H1 (cell line): ENCODE results near the gene SLC2A5. TPM values are rescaled to one million over a fixed set of nuclear protein-coding genes. Genes with fewer than 3 reads are reported as not detected.

Experiments used
- CTCF ChIA-PET: fragments of 300-600 bp; sonication (Branson Sonifier 250); formaldehyde crosslinking; loops from one replicate; lab custom pipeline; 2021; ENCODE audit not compliant: partially characterized antibody; lab: Charles Lee
- POLR2A ChIA-PET: fragments of 300-600 bp; sonication (Branson Sonifier 250); formaldehyde crosslinking; loops from one replicate; lab custom pipeline; 2021; ENCODE audit warnings: inconsistent platforms; ENCODE audit not compliant: partially characterized antibody; lab: Charles Lee
- DNase-seq, 2 experiments: peaks; one replicate each; pipeline versions ENCODE4 v3.0.0 to v3.0.0-alpha.2; 2010 to 2022; ENCODE audit warnings: low spot score in 2 of 2, low read depth in 1 of 2, mixed read lengths in 1 of 2
- FAIRE-seq: peaks from 2 replicates; lab custom pipeline; 2011; peaks lifted over from hg19 to GRCh38; lab: Jason Lieb, UNC
- H2AFZ ChIP-seq: 2 replicates; pipeline ENCODE4 v1.8.1; 2012; ENCODE audit warnings: low read length, inconsistent platforms
- H2AK5ac ChIP-seq: 2 replicates; pipeline ENCODE4 v1.6.1; 2013; ENCODE audit warnings: low read depth, low read length
- H2BK120ac ChIP-seq: replicated peaks from 2 replicates; pipeline ENCODE3; 2013; ENCODE audit warnings: low read depth, low read length, inconsistent platforms
- H2BK12ac ChIP-seq: 2 replicates; pipeline ENCODE4 v1.6.1; 2013; ENCODE audit warnings: low read depth, low read length
- H2BK15ac ChIP-seq: 2 replicates; pipeline ENCODE4 v1.6.1; 2013; ENCODE audit warnings: low read length
- H2BK20ac ChIP-seq: 2 replicates; pipeline ENCODE4 v1.6.1; 2013; ENCODE audit warnings: low read length
- H2BK5ac ChIP-seq: 2 replicates; pipeline ENCODE4 v1.6.1; 2013; ENCODE audit warnings: low read depth, low read length
- H3K14ac ChIP-seq: 2 replicates; pipeline ENCODE4 v1.6.1; 2013; ENCODE audit warnings: inconsistent platforms; ENCODE audit not compliant: insufficient read length
- H3K18ac ChIP-seq: 2 replicates; pipeline ENCODE4 v1.6.1; 2013; ENCODE audit warnings: low read length; ENCODE audit errors: extremely low read depth
- H3K23ac ChIP-seq: 2 replicates; pipeline ENCODE4 v1.6.1; 2013; ENCODE audit warnings: inconsistent platforms; ENCODE audit not compliant: insufficient read length
- H3K23me2 ChIP-seq: 2 replicates; pipeline ENCODE4 v1.6.1; 2013; ENCODE audit warnings: low read depth, low read length
- H3K27ac ChIP-seq: 2 replicates; pipeline ENCODE4 v1.6.1; 2011; ENCODE audit warnings: low read depth, low read length, inconsistent platforms
- H3K27me3 ChIP-seq, 4 experiments: replicated peaks in 1 of 4; 1 replicate in 1 of 4; 2 replicates in 3 of 4; pipeline versions ENCODE4 v1.6.1 to v1.8.1; 2011 to 2013; ENCODE audit warnings: low read length in 3 of 4, mild to moderate bottlenecking in 3 of 4, inconsistent platforms in 2 of 4, mixed read lengths in 2 of 4, moderate library complexity in 1 of 4; ENCODE audit not compliant: control insufficient read depth in 3 of 4, insufficient read depth in 3 of 4; ENCODE audit errors: extremely low read depth in 1 of 4
- H3K36me3 ChIP-seq, 4 experiments: 2 replicates each; pipeline versions ENCODE4 v1.6.1 to v1.8.1; 2011 to 2013; ENCODE audit warnings: mild to moderate bottlenecking in 4 of 4, low read length in 3 of 4, moderate library complexity in 2 of 4, control low read depth in 1 of 4, inconsistent platforms in 1 of 4; ENCODE audit not compliant: insufficient read depth in 4 of 4, control insufficient read depth in 2 of 4
- H3K4ac ChIP-seq: replicated peaks from 2 replicates; pipeline ENCODE3; 2013; ENCODE audit warnings: low read length, low read depth, mixed read lengths, inconsistent platforms; ENCODE audit not compliant: insufficient read length
- H3K4me1 ChIP-seq, 4 experiments: replicated peaks in 1 of 4; 1 replicate in 1 of 4; 2 replicates in 3 of 4; pipeline versions ENCODE4 v1.6.1 to v1.8.1; 2011 to 2013; ENCODE audit warnings: low read length in 3 of 4, inconsistent platforms in 2 of 4, mixed read lengths in 1 of 4; ENCODE audit not compliant: insufficient read depth in 4 of 4, control insufficient read depth in 3 of 4
- H3K4me2 ChIP-seq, 2 experiments: 2 replicates each; pipeline versions ENCODE4 v1.6.1 to v1.8.1; 2011 to 2013; ENCODE audit warnings: low read depth in 2 of 2, low read length in 2 of 2, control low read depth in 1 of 2, inconsistent platforms in 1 of 2, mild to moderate bottlenecking in 1 of 2; ENCODE audit not compliant: insufficient read depth in 1 of 2
- H3K4me3 ChIP-seq, 4 experiments: fragments of 200-600, 300-600 bp in 1 of 4; sonication (generic), shearing (Covaris generic), sonication (Bioruptor Twin) in 1 of 4; 2 replicates each; pipeline versions ENCODE4 v1.5.1 to v1.8.1; 2011 to 2016; ENCODE audit warnings: low read length in 4 of 4, low read depth in 3 of 4, control low read depth in 2 of 4, inconsistent platforms in 2 of 4, mild to moderate bottlenecking in 2 of 4, mixed read lengths in 1 of 4, moderate library complexity in 1 of 4; ENCODE audit not compliant: insufficient read depth in 2 of 4; ENCODE audit errors: extremely low read depth in 1 of 4
- H3K56ac ChIP-seq: replicated peaks from 2 replicates; pipeline ENCODE3; 2013; ENCODE audit warnings: low read depth, mild to moderate bottlenecking, mixed read lengths, low read length, inconsistent platforms; ENCODE audit not compliant: insufficient read length
- H3K79me1 ChIP-seq: 2 replicates; pipeline ENCODE4 v1.6.1; 2013; ENCODE audit warnings: low read depth, low read length, control low read depth
- H3K79me2 ChIP-seq, 2 experiments: 2 replicates each; pipeline versions ENCODE4 v1.6.1 to v1.8.1; 2012 to 2013; ENCODE audit warnings: low read length in 2 of 2, mild to moderate bottlenecking in 2 of 2, inconsistent platforms in 1 of 2; ENCODE audit not compliant: insufficient read depth in 2 of 2, control insufficient read depth in 1 of 2
- H3K9ac ChIP-seq, 4 experiments: replicated peaks in 1 of 4; 1 replicate in 1 of 4; 2 replicates in 3 of 4; pipeline versions ENCODE4 v1.6.1 to v1.8.1; 2011 to 2013; ENCODE audit warnings: low read depth in 3 of 4, low read length in 3 of 4, control low read depth in 2 of 4, mild to moderate bottlenecking in 2 of 4, moderate library complexity in 2 of 4, inconsistent platforms in 1 of 4; ENCODE audit errors: extremely low read depth in 1 of 4
- H3K9me3 ChIP-seq, 2 experiments: 2 replicates each; pipeline versions ENCODE4 v1.6.1 to v1.8.1; 2012 to 2013; ENCODE audit warnings: mild to moderate bottlenecking in 2 of 2, moderate library complexity in 2 of 2, control low read depth in 1 of 2, inconsistent platforms in 1 of 2, low read depth in 1 of 2, low read length in 1 of 2, mixed read lengths in 1 of 2; ENCODE audit not compliant: insufficient read depth in 2 of 2
- H4K20me1 ChIP-seq, 2 experiments: replicated peaks in 1 of 2; 2 replicates each; pipeline versions ENCODE3 to v1.8.1; 2011 to 2013; ENCODE audit warnings: inconsistent platforms in 2 of 2, low read length in 2 of 2, mild to moderate bottlenecking in 1 of 2; ENCODE audit not compliant: insufficient read depth in 2 of 2, control insufficient read depth in 1 of 2
- H4K5ac ChIP-seq: 2 replicates; pipeline ENCODE4 v1.6.1; 2013; ENCODE audit warnings: low read length, low read depth, mixed read lengths, inconsistent platforms; ENCODE audit not compliant: insufficient read length
- H4K8ac ChIP-seq: 2 replicates; pipeline ENCODE4 v1.8.0; 2013; ENCODE audit warnings: mild to moderate bottlenecking, moderate library complexity, low read length, inconsistent platforms; ENCODE audit not compliant: insufficient read depth; ENCODE audit errors: extremely low read depth
- H4K91ac ChIP-seq: replicated peaks from 2 replicates; pipeline ENCODE3; 2013; ENCODE audit warnings: low read length, mixed read lengths, inconsistent platforms; ENCODE audit not compliant: insufficient read length
- CBX5 ChIP-seq: fragments of 300-800, 300-1000 bp; sonication (generic); IDR thresholded peaks from 2 replicates; pipeline ENCODE4 v1.7.1; 2016; ENCODE audit warnings: antibody characterized with exemption, low read length, low read depth
- CHD2 ChIP-seq: IDR thresholded peaks from 2 replicates; pipeline ENCODE4 v1.6.1; 2012; ENCODE audit warnings: low read length, improper control_type of control experiment
- KDM5A ChIP-seq: fragments of 200-600 bp; IDR thresholded peaks from 2 replicates; pipeline ENCODE4 v1.7.1; 2012; ENCODE audit warnings: mild to moderate bottlenecking, low read length, inconsistent platforms, mixed read lengths
- NRF1 ChIP-seq: IDR thresholded peaks from 2 replicates; pipeline ENCODE4 v1.6.1; 2011; ENCODE audit warnings: mild to moderate bottlenecking, low read depth, low read length, improper control_type of control experiment
- SIRT6 ChIP-seq: IDR thresholded peaks from one replicate; pipeline ENCODE4 v1.7.1; 2012; ENCODE audit warnings: low read length, inconsistent platforms
- SP4 ChIP-seq: IDR thresholded peaks from 2 replicates; pipeline ENCODE4 v1.6.1; 2012; ENCODE audit warnings: low read length, inconsistent platforms
- TEAD4 ChIP-seq: IDR thresholded peaks from 2 replicates; pipeline ENCODE4 v1.6.1; 2012; ENCODE audit warnings: low read depth, low read length, inconsistent platforms, mixed read lengths
- YY1 ChIP-seq: IDR thresholded peaks from 2 replicates; pipeline ENCODE4 v1.6.1; 2011; ENCODE audit warnings: low read depth, mild to moderate bottlenecking, low read length
- WGBS, 2 experiments: shearing (Covaris generic) in 1 of 2; methylation state at CpG; one replicate each; pipeline versions ENCODE4 v1.1.6 to v1.1.7; 2013 to 2015; ENCODE audit warnings: low lambda C conversion rate in 2 of 2, mixed read lengths in 2 of 2, inconsistent platforms in 1 of 2, low coverage in 1 of 2, missing lambda C conversion rate in 1 of 2; ENCODE audit not compliant: insufficient replicate concordance in 2 of 2, insufficient coverage in 1 of 2, insufficient read length in 1 of 2; ENCODE audit errors: extremely low coverage in 1 of 2, missing lambda C conversion rate in 1 of 2; 5-methylcytosine and 5-hydroxymethylcytosine counted together
- polyA plus RNA-seq, 7 experiments: library from polyadenylated mRNA; depleted of rRNA in 3 of 7; stranded (reverse) in 5 of 7; unstranded in 2 of 7; fragments of >200 nt in 5 of 7; fragments of 200-250 nt in 2 of 7; gene quantifications; 1 replicate in 5 of 7; 2 replicates in 1 of 7; 4 replicates in 1 of 7; pipeline versions ENCODE4 v1.2.1 to v1.2.3, GENCODE V29; 2011 to 2013; ENCODE audit warnings: missing spikeins in 2 of 7, mixed read lengths in 2 of 7
- total RNA-seq: library from RNA; stranded (reverse); fragmentation: NEBNext Ultra II Directional; extraction: Animal tissue kit (Norgen Biotek cat#: 25700); gene quantifications from 2 replicates; pipeline ENCODE4 v1.2.1, GENCODE V29; 2021
- TF ChIP-seq, protein P1 (sequence below): IDR thresholded peaks from 2 replicates; pipeline ENCODE4 v1.6.1; 2012; ENCODE audit warnings: low read length, inconsistent platforms

The SLC2A5 gene
- total and polyA plus RNA-seq, 2 of the 8 experiments (the other 6 are each of a cell fraction or from before 2014, with no cell fraction given) = 0.12 TPM; not detected in 1

DNA sequence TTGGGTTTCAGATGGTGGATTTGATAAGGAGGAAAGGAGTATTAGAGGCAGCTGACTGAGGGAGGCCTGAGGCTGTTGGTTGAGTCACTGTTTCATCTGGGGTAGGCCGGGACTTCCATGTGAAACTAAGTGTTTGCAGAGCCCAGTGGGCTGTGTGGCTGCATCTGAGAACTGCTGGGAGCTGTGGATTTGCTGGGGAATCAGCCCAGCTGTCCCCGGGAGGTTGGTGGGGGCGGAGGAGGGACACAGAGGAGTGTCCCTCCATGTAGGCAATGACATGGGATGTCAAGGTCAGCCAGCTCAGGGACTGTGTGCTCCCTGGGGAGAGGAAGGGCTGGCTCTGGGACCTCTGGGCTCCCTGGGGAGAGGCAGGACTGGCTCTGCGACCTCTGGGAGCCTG, 79.6 kb downstream of the SLC2A5 start:
- Histone ChIP-seq H2AK5ac (no peak overlapping the region), H4K5ac (no peak overlapping the region), H2AFZ (no peak overlapping the region), H3K4me2 (no peak overlapping the region), H3K23ac (no peak overlapping the region), H3K4me1 (peaks cover 0 to 2% (median 0%) of the 10 kb centered on the region in 4 experiments; a peak in 2 of 7 replicates), H3K56ac (no peak overlapping the region), H3K9me3 (peaks cover 0 to 6% of the 10 kb centered on the region in 2 experiments; a peak in 3 of 4 replicates), H3K4me3 (no peak overlapping the region), H4K20me1 (no peaks in the 10 kb centered on the region), H4K91ac (no peak overlapping the region), H4K8ac (no peak overlapping the region), H3K27me3 (no peaks in the 10 kb centered on the region), H3K14ac (no peak overlapping the region), H3K18ac (no peak overlapping the region), H3K27ac (no peak overlapping the region), H3K23me2 (no peaks in the 10 kb centered on the region), H3K79me2 (no peaks in the 10 kb centered on the region)
- TF ChIP-seq SIRT6 (no peak), SP4 (no peak), TEAD4 (no peak), YY1 (no peak), CBX5 (no peak), NRF1 (no peak), KDM5A (no peak), CHD2 (no peak)
- TF ChIP-seq, protein P1, sequence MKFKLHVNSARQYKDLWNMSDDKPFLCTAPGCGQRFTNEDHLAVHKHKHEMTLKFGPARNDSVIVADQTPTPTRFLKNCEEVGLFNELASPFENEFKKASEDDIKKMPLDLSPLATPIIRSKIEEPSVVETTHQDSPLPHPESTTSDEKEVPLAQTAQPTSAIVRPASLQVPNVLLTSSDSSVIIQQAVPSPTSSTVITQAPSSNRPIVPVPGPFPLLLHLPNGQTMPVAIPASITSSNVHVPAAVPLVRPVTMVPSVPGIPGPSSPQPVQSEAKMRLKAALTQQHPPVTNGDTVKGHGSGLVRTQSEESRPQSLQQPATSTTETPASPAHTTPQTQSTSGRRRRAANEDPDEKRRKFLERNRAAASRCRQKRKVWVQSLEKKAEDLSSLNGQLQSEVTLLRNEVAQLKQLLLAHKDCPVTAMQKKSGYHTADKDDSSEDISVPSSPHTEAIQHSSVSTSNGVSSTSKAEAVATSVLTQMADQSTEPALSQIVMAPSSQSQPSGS = no peak
- TF ChIP-seq, all 59 proteins: peak for 0
- H3K79me1 ChIP-seq = no peaks in the 10 kb centered on the region
- no peak overlapping the region for H3K4ac ChIP-seq
- no peak overlapping the region for H2BK5ac ChIP-seq
- H3K36me3 ChIP-seq = no peaks in the 10 kb centered on the region
- DNase-seq (no peak), FAIRE-seq (no peak)
- no peak overlapping the region for H2BK20ac ChIP-seq
- H2BK15ac ChIP-seq = no peak overlapping the region
- no peak overlapping the region for H2BK12ac ChIP-seq
- CTCF ChIA-PET = interaction anchor here (0.6 to 5.9 kb wide), 18 partner anchors 11 to 140 kb away, joined by 3 to 45 read pairs (median 5); no protein-coding TSS in a partner anchor
- POLR2A ChIA-PET = interaction anchor here (0.6 to 1.6 kb wide), 3 partner anchors 11 to 129 kb away, joined by 3 to 8 read pairs (median 3); no protein-coding TSS in a partner anchor
- WGBS, 2 experiments = 82% methylated on average over 1 of the region's 4 CpGs; no CpG with 5 or more reads in 1 of the 2 experiments
- H3K9ac ChIP-seq = no peak overlapping the region
- no peak overlapping the region for H2BK120ac ChIP-seq
